Measurements from ENCODE around the gene MDFIC2.

MDFIC2 gene

DNA sequence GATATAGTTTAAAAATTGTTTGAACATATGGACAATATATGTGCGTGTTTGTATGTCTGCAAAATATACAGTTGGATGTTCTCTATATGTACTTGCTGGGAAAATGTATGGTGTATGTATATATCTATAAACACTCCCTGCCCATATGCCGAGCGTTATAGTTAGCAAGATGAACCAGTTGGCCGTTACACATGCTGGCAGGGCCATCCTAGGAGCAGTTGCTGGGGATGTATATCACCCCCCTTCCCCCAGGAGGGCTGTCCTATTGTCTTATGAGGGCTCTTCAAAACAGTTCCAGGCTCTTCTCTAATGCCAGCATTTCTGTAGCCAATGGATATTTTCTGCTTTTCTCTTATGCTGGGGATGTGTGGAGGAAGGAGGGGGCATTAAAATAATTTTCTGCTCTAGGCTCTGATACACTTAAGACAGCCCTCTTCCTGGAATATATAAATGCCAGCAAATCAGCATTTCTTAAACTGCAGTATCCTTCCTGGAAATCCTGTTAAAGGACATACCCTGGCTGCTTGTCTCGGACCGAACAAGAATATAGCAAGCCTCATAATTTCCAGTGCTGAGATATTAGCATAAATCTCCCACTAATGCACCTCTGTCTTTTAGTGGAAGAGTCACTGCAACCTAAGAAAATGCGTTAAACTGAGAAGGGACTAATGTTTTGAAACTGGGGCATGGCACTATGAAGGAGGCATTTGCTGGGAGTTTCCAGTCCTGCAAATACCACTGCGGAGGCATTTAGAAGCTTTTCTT, 134.4 kb downstream of the MDFIC2 start:
- H3K9me3 ChIP-seq (ENCODE audit: insufficient read depth, low read length, severe bottlenecking): no peaks in the 10 kb centered on the region
- H4K20me1 ChIP-seq (ENCODE audit: insufficient read depth, low read length): no peaks in the 10 kb centered on the region
- H2AFZ ChIP-seq (ENCODE audit: low read depth, low read length): no peak overlapping the region
- H3K79me2 ChIP-seq (ENCODE audit: insufficient read depth, low read length): no peaks in the 10 kb centered on the region
- DNase-seq (no peak), ATAC-seq (ENCODE audit: insufficient read depth, low read depth) (no peak)
- TF ChIP-seq, protein P1, sequence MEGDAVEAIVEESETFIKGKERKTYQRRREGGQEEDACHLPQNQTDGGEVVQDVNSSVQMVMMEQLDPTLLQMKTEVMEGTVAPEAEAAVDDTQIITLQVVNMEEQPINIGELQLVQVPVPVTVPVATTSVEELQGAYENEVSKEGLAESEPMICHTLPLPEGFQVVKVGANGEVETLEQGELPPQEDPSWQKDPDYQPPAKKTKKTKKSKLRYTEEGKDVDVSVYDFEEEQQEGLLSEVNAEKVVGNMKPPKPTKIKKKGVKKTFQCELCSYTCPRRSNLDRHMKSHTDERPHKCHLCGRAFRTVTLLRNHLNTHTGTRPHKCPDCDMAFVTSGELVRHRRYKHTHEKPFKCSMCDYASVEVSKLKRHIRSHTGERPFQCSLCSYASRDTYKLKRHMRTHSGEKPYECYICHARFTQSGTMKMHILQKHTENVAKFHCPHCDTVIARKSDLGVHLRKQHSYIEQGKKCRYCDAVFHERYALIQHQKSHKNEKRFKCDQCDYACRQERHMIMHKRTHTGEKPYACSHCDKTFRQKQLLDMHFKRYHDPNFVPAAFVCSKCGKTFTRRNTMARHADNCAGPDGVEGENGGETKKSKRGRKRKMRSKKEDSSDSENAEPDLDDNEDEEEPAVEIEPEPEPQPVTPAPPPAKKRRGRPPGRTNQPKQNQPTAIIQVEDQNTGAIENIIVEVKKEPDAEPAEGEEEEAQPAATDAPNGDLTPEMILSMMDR (IDR thresholded peaks at IDR 0.05; ENCODE audit: borderline replicate concordance, extremely low read depth, low read length, poor library complexity, severe bottlenecking): no peak
- TF ChIP-seq EZH2 (IDR thresholded peaks at IDR 0.05; ENCODE audit: borderline replicate concordance, low read depth, low read length, severe bottlenecking): no peak
- no peak overlapping the region for H3K27ac ChIP-seq (ENCODE audit: low read length)
- H3K9ac ChIP-seq (ENCODE audit: low read depth, low read length): no peak overlapping the region
- H3K4me3 ChIP-seq (ENCODE audit: low read depth in 1 of 2, low read length in 2 of 2): no peak overlapping the region
- no peaks in the 10 kb centered on the region for H3K36me3 ChIP-seq (ENCODE audit: insufficient read depth, low read length)
- no peaks in the 10 kb centered on the region for H3K27me3 ChIP-seq (ENCODE audit: insufficient read depth, low read length, poor library complexity)
- no peak overlapping the region for H3K4me2 ChIP-seq (ENCODE audit: insufficient read depth, low read length)
- no peaks in the 10 kb centered on the region for H3K4me1 ChIP-seq (ENCODE audit: insufficient read depth, low read length)

DNA sequence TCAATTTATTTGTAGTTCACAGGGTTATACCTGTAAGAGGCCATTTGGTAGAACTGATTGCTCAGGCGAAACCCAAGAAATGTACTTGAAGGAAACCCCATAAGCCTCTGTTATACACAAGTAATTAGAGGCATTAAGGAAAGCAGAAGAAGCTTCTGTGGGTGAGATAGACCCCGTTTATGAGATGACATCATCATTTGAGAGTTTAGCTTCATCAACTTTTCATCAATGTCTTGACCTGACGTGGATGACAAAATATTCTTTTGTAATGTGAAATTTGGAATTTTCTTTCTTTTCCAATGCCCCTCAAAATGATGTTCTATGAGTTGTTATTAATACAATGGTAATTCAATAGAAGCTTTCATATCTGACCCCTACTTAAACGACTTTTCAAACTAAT, 136.2 kb downstream of the MDFIC2 start:
- Histone ChIP-seq H3K9me3 (ENCODE audit: insufficient read depth, low read length, severe bottlenecking) (no peaks in the 10 kb centered on the region), H3K27ac (ENCODE audit: low read length) (no peak overlapping the region), H4K20me1 (ENCODE audit: insufficient read depth, low read length) (no peaks in the 10 kb centered on the region), H3K27me3 (ENCODE audit: insufficient read depth, low read length, poor library complexity) (peaks cover 4% of the 10 kb centered on the region), H3K9ac (ENCODE audit: low read depth, low read length) (no peak overlapping the region), H3K4me2 (ENCODE audit: insufficient read depth, low read length) (no peak overlapping the region), H3K4me1 (ENCODE audit: insufficient read depth, low read length) (no peaks in the 10 kb centered on the region), H3K79me2 (ENCODE audit: insufficient read depth, low read length) (no peaks in the 10 kb centered on the region), H3K4me3 (ENCODE audit: low read depth in 1 of 2, low read length in 2 of 2) (no peak overlapping the region), H3K36me3 (ENCODE audit: insufficient read depth, low read length) (no peaks in the 10 kb centered on the region), H2AFZ (ENCODE audit: low read depth, low read length) (no peak overlapping the region)
- TF ChIP-seq, protein P1 (IDR thresholded peaks at IDR 0.05; ENCODE audit: borderline replicate concordance, extremely low read depth, low read length, poor library complexity, severe bottlenecking): no peak
- no peak for TF ChIP-seq EZH2 (IDR thresholded peaks at IDR 0.05; ENCODE audit: borderline replicate concordance, low read depth, low read length, severe bottlenecking)
- no peak for DNase-seq
- ATAC-seq (ENCODE audit: insufficient read depth, low read depth): no peak

DNA sequence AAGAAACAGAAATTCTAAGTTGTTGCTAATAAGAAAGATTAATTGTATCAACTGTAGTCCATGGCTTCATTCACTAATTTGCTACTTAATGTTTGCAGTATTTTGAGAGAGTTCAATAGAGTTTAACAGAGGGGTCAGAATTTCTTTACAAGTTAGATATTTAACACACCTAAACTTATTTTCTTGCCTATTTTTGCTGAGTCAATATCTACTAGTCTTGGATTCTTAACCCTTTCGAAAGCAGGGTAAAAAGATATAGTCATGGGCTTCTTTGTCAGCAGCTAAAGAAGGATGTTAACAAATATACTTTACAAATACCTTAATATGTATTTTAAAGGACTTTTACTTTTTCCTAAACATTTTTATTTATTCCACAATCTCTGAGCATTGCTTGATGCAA, 155.6 kb downstream of the MDFIC2 start:
- Histone ChIP-seq H3K79me2 (ENCODE audit: insufficient read depth, low read length) (no peaks in the 10 kb centered on the region), H3K27me3 (ENCODE audit: insufficient read depth, low read length, poor library complexity) (no peaks in the 10 kb centered on the region), H4K20me1 (ENCODE audit: insufficient read depth, low read length) (no peaks in the 10 kb centered on the region), H3K27ac (ENCODE audit: low read length) (no peak overlapping the region), H3K9me3 (ENCODE audit: insufficient read depth, low read length, severe bottlenecking) (no peaks in the 10 kb centered on the region), H3K9ac (ENCODE audit: low read depth, low read length) (no peak overlapping the region), H3K4me1 (ENCODE audit: insufficient read depth, low read length) (no peaks in the 10 kb centered on the region), H2AFZ (ENCODE audit: low read depth, low read length) (no peak overlapping the region), H3K36me3 (ENCODE audit: insufficient read depth, low read length) (no peaks in the 10 kb centered on the region), H3K4me2 (ENCODE audit: insufficient read depth, low read length) (no peak overlapping the region), H3K4me3 (ENCODE audit: low read depth in 1 of 2, low read length in 2 of 2) (no peak overlapping the region)
- no peak for ATAC-seq (ENCODE audit: insufficient read depth, low read depth)
- TF ChIP-seq, protein P1 (IDR thresholded peaks at IDR 0.05; ENCODE audit: borderline replicate concordance, extremely low read depth, low read length, poor library complexity, severe bottlenecking): no peak
- TF ChIP-seq EZH2 (IDR thresholded peaks at IDR 0.05; ENCODE audit: borderline replicate concordance, low read depth, low read length, severe bottlenecking): no peak
- DNase-seq: no peak

All from DND-41 (cell line).